Coronary artery (tissue), 2 donors: ENCODE data around the gene MYBPH.

Source experiments
- DNase-seq: peaks from one replicate; pipeline ENCODE4 v3.0.0-alpha.2; 2017; ENCODE audit warnings: low spot score
- H3K27ac ChIP-seq, 2 donors: fragments of 200-600 bp; sonication (generic); one replicate each; pipeline ENCODE4 v1.5.1; 2016 to 2019
- H3K4me3 ChIP-seq: fragments of 200-600 bp; sonication (generic); 2 replicates; pipeline ENCODE4 v1.5.1; 2016; ENCODE audit warnings: mild to moderate bottlenecking, moderate library complexity
- CTCF ChIP-seq: fragments of 200-600 bp; sonication (generic); IDR thresholded peaks from one replicate; pipeline ENCODE4 v1.5.1; 2019; ENCODE audit warnings: antibody characterized with exemption

Gene MYBPH

DNA sequence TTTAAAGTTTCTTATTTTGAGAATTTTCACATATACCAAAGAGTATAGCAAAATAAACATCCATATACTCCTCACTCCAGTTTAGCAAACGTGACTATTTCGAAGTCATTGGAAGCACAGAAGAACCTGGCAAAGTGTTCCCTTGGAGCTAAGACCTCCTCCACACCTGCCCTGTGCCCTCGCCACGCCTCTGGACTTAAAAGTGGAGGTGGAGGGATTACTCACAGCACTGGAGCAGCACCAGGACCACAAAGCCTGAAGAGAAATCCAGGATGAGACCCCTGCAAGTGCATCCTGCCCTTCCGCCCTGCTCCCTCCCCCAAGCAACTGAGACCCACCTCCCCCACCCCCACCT, 10.4 kb upstream of the MYBPH start:
- TF ChIP-seq CTCF = no peak
- Histone ChIP-seq H3K4me3 (no peak overlapping the region), H3K27ac (no peak overlapping the region)
- no peak for DNase-seq

GRCh38 chr1:203185585-203185984, 10.0 kb upstream of the MYBPH start:
- no peak for TF ChIP-seq CTCF
- no peak overlapping the region for H3K4me3 ChIP-seq
- DNase-seq = no peak
- H3K27ac ChIP-seq = no peak overlapping the region

GRCh38 chr1:203185061-203185461, 9.4 kb upstream of the MYBPH start:
- no peak for TF ChIP-seq CTCF
- no peak overlapping the region for H3K4me3 ChIP-seq
- no peak for DNase-seq
- no peak overlapping the region for H3K27ac ChIP-seq

- Histone ChIP-seq H3K4me3 (no peak overlapping the region), H3K27ac (no peak overlapping the region)
- no peak for DNase-seq
- no peak for TF ChIP-seq CTCF
Measured at GRCh38 chr1:203184467-203184866, 8.8 kb upstream of the MYBPH start.

DNA sequence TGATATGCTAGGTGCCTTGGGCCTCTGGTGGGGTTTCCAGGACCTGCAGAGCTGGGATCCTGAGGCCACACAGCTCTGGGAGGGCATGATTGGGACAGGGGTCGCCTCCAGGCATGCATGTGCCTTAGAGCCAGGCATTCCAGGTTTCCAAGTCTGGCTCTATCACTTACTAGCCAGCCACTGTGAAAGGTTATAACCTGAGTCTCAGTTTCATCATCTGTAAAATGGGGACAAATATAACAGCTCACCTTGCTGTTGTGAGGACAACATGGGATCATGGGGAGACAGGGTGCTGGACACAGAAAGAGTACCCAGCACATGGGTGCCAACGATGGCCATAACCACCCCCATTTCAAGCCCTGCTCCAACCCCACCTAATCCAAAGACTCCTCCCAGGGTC, 8.2 kb upstream of the MYBPH start:
- no peak overlapping the region for H3K27ac ChIP-seq
- no peak for DNase-seq
- no peak for TF ChIP-seq CTCF
- no peak overlapping the region for H3K4me3 ChIP-seq

- no peak for TF ChIP-seq CTCF
- DNase-seq = no peak
- no peak overlapping the region for H3K27ac ChIP-seq
Measured at GRCh38 chr1:203182387-203182953, 6.8 kb upstream of the MYBPH start.

GRCh38 chr1:203181586-203182386, 6.2 kb upstream of the MYBPH start:
- no peak for DNase-seq
- no peak overlapping the region for H3K27ac ChIP-seq
- TF ChIP-seq CTCF = no peak
- no peak overlapping the region for H3K4me3 ChIP-seq

More at GRCh38 chr1:203182387-203182953, 6.8 kb upstream of the MYBPH start:
- no peak overlapping the region for H3K4me3 ChIP-seq
